GM12873 (cell line): Measurements from ENCODE around the gene HSD3B7.

ENCODE experiments used
- CTCF ChIP-seq: IDR thresholded peaks from 2 replicates; pipeline ENCODE4 v1.5.1; 2012; ENCODE audit warnings: low read depth, mild to moderate bottlenecking, moderate library complexity, low read length, control low read depth; ENCODE audit not compliant: insufficient read depth; ENCODE audit errors: missing control alignments

The HSD3B7 gene

GRCh38 chr16:30947859-30948666 is 36.9 kb upstream of the HSD3B7 start:
- no peak for TF ChIP-seq CTCF

DNA sequence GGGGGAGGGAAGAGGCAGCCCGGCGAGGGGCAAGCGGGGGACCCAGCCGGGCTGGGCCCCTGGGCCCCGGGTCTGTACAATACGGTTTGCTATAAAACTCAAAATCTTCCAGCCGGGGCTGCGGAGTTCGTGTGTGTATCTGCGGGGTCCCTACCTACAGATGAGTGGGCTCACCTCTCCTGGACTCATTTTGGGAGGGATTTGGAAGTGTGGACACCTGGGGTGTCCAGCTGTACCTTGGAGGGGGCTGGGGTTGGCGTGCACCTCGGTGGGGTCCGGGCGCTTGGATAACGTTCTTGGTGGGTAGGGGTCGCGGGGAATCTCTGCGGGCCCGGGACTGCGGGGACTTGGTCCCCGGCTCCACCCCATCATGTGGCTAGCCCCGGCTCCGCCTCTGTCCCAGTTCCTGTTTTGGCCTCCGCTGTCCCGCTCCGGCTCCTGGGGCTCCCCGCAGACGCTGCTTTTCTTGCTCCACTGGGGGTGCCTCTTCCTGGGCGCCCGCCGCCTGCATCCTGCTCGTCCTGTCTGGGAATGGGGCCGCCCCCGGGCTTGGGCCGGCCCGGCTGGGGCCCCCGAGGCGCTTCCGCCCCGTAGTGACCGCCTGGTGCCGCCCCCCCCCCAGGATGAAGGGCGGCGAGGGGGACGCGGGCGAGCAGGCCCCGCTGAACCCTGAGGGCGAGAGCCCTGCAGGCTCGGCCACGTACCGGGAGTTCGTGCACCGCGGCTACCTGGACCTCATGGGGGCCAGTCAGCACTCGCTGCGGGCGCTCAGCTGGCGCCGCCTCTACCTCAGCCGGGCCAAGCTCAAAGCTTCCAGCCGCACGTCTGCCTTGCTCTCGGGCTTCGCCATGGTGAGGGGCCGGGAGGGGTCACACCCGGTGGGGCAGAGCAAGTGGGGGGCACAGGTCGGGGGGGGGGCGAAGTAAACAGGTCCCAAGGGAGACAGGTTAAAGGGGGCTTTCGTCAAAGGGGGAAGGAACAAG is 36.0 kb upstream of the HSD3B7 start, which contains the start of gene ORAI3:
Gene ORAI3, plus strand, starts transcription at position 402 of the 983 bp plus-strand sequence. Its CDS starts 222 bp downstream, at position 624.
- TF ChIP-seq CTCF = no peak

DNA sequence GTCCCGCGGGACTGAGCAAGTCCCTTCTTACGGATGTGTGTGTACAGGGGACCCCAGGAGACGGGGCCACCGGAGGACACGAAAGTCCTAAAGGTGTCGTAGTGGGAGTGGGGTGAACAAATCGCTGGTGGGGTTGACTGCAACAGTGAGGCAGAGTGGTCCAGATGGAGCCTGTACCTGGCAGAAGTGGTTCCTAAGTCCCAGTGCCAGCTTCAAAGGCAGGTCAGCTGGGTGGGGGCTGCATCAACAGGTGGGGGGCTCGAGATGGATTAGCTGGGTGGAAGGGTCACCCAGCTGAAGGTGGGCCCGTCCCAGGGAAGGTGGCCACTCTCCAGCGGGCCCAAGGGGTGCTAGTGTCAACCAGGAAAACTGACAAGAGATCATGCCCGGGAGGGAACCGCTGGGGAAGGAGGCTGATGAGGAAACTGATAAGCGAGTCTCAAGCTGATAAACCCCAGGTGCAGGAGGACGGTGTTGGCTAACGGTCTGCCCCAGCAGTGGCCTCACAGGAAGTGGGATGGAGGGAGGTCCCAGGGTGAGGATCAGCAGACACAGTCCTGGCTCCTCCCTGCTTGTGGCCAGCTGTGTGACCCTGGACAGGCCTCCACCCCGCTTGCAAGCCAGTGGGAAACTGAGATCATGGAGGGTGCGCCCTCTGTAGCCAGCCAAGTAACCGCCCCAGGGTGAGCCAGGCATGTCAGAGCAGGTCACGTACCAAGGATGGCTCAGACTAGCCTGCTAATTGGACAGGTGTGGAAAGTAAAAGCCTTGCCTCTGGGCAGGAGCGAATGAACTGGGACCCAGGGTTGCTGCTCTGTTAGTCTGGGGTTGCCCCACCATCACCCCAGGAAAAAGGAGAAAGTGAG is 35.1 kb upstream of the HSD3B7 start:
- peak; percentile 42 for TF ChIP-seq CTCF

DNA sequence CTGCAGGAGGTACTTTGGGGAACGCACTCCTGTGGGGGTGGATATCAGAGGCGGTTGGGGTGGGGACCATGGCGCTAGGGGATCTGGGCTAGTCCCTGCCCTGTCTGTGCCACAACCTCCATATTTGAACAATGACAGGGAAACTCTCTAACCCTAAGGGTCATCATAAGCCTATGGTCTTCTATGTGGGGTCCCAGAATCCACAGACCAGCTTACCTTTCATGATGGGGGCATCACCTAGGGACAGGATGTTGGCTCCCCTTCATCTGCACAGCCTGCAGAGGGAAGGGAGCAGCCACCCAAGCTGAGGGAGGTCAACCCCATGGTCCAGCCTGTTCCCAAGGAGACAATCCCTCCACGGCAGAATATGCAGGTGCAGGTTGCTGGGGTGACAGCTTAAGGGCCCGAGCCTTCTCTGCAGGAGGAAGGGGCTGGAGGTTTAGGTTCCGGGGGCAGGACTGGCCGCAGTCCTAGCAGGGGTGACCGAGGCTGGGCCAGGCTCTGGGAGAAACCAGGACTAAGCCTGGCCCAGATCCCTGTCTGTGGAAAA is 34.4 kb upstream of the HSD3B7 start:
- TF ChIP-seq CTCF = no peak

- no peak for TF ChIP-seq CTCF
These were observed 33.8 kb upstream of the HSD3B7 start for GRCh38 chr16:30951193-30951592.

- TF ChIP-seq CTCF = no peak
These were observed 33.3 kb upstream of the HSD3B7 start for GRCh38 chr16:30951750-30952149.
